GM23338 (cell line): Measurements from ENCODE around the gene RNASE8. TPM values are rescaled to one million over a fixed set of nuclear protein-coding genes. Genes with fewer than 3 reads are reported as not detected.

Source experiments
- ATAC-seq: fragments of 200-7000 bp; cut with Tn5 transposase; 3 replicates; pipeline ENCODE4 v1.9.1; 2020
- DNase-seq: peaks from one replicate; pipeline ENCODE4 v3.0.0-alpha.2; 2015; ENCODE audit warnings: low spot score
- H2AFZ ChIP-seq: fragments of 200-600 bp; sonication (generic); 2 replicates; pipeline ENCODE4 v1.8.0; 2016; ENCODE audit warnings: antibody characterized with exemption, mild to moderate bottlenecking, moderate library complexity
- H3F3A ChIP-seq: fragments of 200-600 bp; sonication (generic); replicated peaks from 2 replicates; pipeline ENCODE4 v1.8.0; 2017; ENCODE audit warnings: antibody characterized with exemption, mixed run types, low read depth
- H3K27ac ChIP-seq: fragments of 200-600 bp; sonication (generic); 2 replicates; pipeline ENCODE4 v1.6.1; 2016; ENCODE audit warnings: low read depth
- H3K27me3 ChIP-seq: fragments of 200-600 bp; sonication (generic); 2 replicates; pipeline ENCODE4 v1.8.0; 2016; ENCODE audit warnings: mild to moderate bottlenecking, mixed run types, moderate library complexity; ENCODE audit not compliant: insufficient read depth
- H3K36me3 ChIP-seq: fragments of 200-600 bp; sonication (generic); 2 replicates; pipeline ENCODE4 v1.8.0; 2016; ENCODE audit warnings: mild to moderate bottlenecking; ENCODE audit not compliant: insufficient read depth
- H3K4me1 ChIP-seq: fragments of 200-600 bp; sonication (generic); 2 replicates; pipeline ENCODE4 v1.8.0; 2016; ENCODE audit warnings: mild to moderate bottlenecking, moderate library complexity; ENCODE audit not compliant: insufficient read depth
- H3K4me2 ChIP-seq: fragments of 200-600 bp; sonication (generic); 2 replicates; pipeline ENCODE4 v1.7.1; 2017; ENCODE audit warnings: mixed run types
- H3K4me3 ChIP-seq: fragments of 200-600 bp; sonication (generic); 2 replicates; pipeline ENCODE4 v1.6.1; 2016; ENCODE audit warnings: mixed run types
- H3K79me2 ChIP-seq: fragments of 200-600 bp; sonication (generic); replicated peaks from 2 replicates; pipeline ENCODE4 v1.8.0; 2017; ENCODE audit warnings: mild to moderate bottlenecking; ENCODE audit not compliant: insufficient read depth
- H3K9me2 ChIP-seq: fragments of 200-600 bp; sonication (generic); 2 replicates; pipeline ENCODE4 v1.8.0; 2017; ENCODE audit not compliant: insufficient read depth
- H4K20me1 ChIP-seq: fragments of 200-600 bp; sonication (generic); replicated peaks from 2 replicates; pipeline ENCODE4 v1.8.0; 2017; ENCODE audit warnings: mild to moderate bottlenecking; ENCODE audit not compliant: insufficient read depth
- H3K27ac Mint-ChIP-seq: 2 replicates; pipeline ENCODE4 v1.8.0; 2020; ENCODE audit warnings: inconsistent platforms, mild to moderate bottlenecking, moderate library complexity, mixed read lengths
- H3K27me3 Mint-ChIP-seq: 3 replicates; pipeline ENCODE4 v1.8.0; 2022; ENCODE audit warnings: low read depth, mild to moderate bottlenecking, moderate library complexity, mixed read lengths, inconsistent platforms; ENCODE audit not compliant: insufficient read depth, poor library complexity
- H3K36me3 Mint-ChIP-seq: 3 replicates; pipeline ENCODE4 v1.8.0; 2021; ENCODE audit warnings: low read depth, mild to moderate bottlenecking, inconsistent platforms, moderate library complexity, mixed read lengths
- H3K4me1 Mint-ChIP-seq: 3 replicates; pipeline ENCODE4 v1.8.0; 2020; ENCODE audit warnings: mild to moderate bottlenecking, inconsistent platforms, mixed read lengths
- H3K4me3 Mint-ChIP-seq: 3 replicates; pipeline ENCODE4 v1.8.0; 2021; ENCODE audit warnings: moderate library complexity, mild to moderate bottlenecking, inconsistent platforms, mixed read lengths
- H3K9me3 Mint-ChIP-seq: 3 replicates; pipeline ENCODE4 v1.8.0; 2020; ENCODE audit warnings: moderate library complexity, mild to moderate bottlenecking, inconsistent platforms, mixed read lengths
- EZH2 ChIP-seq: fragments of 200-600 bp; sonication (generic); IDR thresholded peaks from one replicate; pipeline ENCODE4 v1.8.0; 2017; ENCODE audit warnings: antibody characterized with exemption, mild to moderate bottlenecking, low read depth; ENCODE audit not compliant: unreplicated experiment
- EZH2phosphoT487 ChIP-seq: fragments of 200-600 bp; sonication (generic); IDR thresholded peaks from one replicate; pipeline ENCODE4 v1.8.1; 2018; ENCODE audit warnings: antibody characterized with exemption; ENCODE audit not compliant: unreplicated experiment
- NANOG ChIP-seq: IDR thresholded peaks from 2 replicates; pipeline ENCODE4 v1.6.1; 2016; ENCODE audit warnings: antibody characterized with exemption, borderline replicate concordance
- POLR2AphosphoS5 ChIP-seq: IDR thresholded peaks from 2 replicates; pipeline ENCODE4 v1.6.1; 2016; ENCODE audit warnings: antibody characterized with exemption, low read depth
- ZNF114 ChIP-seq: fragments of 250-450 bp; sonication (Bioruptor Pico); IDR thresholded peaks from 2 replicates; pipeline ENCODE4 v1.5.0; 2020; ENCODE audit warnings: mild to moderate bottlenecking, moderate library complexity
- ZNF331 ChIP-seq: fragments of 250-450 bp; sonication (Bioruptor Pico); IDR thresholded peaks from 2 replicates; pipeline ENCODE4 v1.5.0; 2020; ENCODE audit warnings: low read depth, mild to moderate bottlenecking, moderate library complexity
- polyA plus RNA-seq: library from polyadenylated mRNA; unstranded; fragments of >200 nt; fragmentation: Nextera tagmentation; extraction: Ambion mirVana; gene quantifications from 2 replicates; pipeline ENCODE4 v1.2.1, GENCODE V29; 2016
- total RNA-seq: library from RNA; depleted of rRNA; stranded (reverse); fragments of >200 nt; shearing (Covaris generic); gene quantifications from 2 replicates; pipeline ENCODE4 v1.2.3, GENCODE V29; 2014
- TF ChIP-seq, protein P1 (sequence below), 2 experiments: fragments of 200-600 bp in 1 of 2; sonication (generic) in 1 of 2; conservative IDR thresholded peaks; 2 replicates each; pipeline versions ENCODE4 v1.5.1 to v1.6.1; 2016 to 2017; ENCODE audit warnings: antibody characterized with exemption in 2 of 2, low read depth in 2 of 2, mild to moderate bottlenecking in 2 of 2, moderate library complexity in 1 of 2
- TF ChIP-seq, protein P2 (sequence below): fragments of 250-450 bp; sonication (Bioruptor Pico); IDR thresholded peaks from 2 replicates; pipeline ENCODE4 v1.5.0; 2020; ENCODE audit warnings: mild to moderate bottlenecking, moderate library complexity
- TF ChIP-seq, protein P3 (sequence below): IDR thresholded peaks from one replicate; pipeline ENCODE4 v1.6.1; 2018; ENCODE audit warnings: antibody characterized with exemption; ENCODE audit not compliant: unreplicated experiment
- TF ChIP-seq, protein P4 (sequence below): IDR thresholded peaks from 2 replicates; pipeline ENCODE4 v1.6.1; 2016; ENCODE audit warnings: antibody characterized with exemption

Gene RNASE8
- total and polyA plus RNA-seq, 2 experiments from 2014 or later = not detected

DNA sequence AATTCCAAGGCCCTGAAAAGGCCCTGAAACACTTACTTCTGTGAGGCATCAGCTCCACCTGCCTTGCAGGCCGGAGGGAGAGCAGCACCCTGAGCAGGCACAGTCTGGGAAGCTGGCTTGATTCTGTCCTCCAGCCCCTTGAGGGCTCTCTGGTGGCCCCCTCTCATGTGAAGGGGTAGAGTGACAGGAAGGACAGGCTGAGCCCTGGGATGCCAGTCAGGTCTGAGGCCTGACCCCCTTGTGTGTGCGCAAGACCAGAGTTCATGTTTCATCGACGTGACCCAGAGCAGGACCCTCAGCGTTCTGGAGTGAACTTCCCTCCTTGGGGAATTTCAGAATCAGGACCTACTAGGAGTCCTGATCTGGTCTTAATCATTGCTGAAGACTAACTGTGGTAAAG, 1.3 kb downstream of the RNASE8 start:
- peak; percentile 25 for ATAC-seq
- H3K27ac ChIP-seq = no peak overlapping the region

More for the DNA sequence above, 1.3 kb downstream of the RNASE8 start:
- Mint-ChIP-seq H3K27me3 (peaks cover 5% of the 10 kb centered on the region), H3K36me3 (no peaks in the 10 kb centered on the region), H3K4me1 (peaks cover 17% of the 10 kb centered on the region; the same call in 2 of the 3 replicates), H3K4me3 (no peak overlapping the region), H3K9me3 (no peaks in the 10 kb centered on the region), H3K27ac (no peak overlapping the region)
- TF ChIP-seq, protein P1, sequence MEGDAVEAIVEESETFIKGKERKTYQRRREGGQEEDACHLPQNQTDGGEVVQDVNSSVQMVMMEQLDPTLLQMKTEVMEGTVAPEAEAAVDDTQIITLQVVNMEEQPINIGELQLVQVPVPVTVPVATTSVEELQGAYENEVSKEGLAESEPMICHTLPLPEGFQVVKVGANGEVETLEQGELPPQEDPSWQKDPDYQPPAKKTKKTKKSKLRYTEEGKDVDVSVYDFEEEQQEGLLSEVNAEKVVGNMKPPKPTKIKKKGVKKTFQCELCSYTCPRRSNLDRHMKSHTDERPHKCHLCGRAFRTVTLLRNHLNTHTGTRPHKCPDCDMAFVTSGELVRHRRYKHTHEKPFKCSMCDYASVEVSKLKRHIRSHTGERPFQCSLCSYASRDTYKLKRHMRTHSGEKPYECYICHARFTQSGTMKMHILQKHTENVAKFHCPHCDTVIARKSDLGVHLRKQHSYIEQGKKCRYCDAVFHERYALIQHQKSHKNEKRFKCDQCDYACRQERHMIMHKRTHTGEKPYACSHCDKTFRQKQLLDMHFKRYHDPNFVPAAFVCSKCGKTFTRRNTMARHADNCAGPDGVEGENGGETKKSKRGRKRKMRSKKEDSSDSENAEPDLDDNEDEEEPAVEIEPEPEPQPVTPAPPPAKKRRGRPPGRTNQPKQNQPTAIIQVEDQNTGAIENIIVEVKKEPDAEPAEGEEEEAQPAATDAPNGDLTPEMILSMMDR (conservative IDR thresholded peaks at IDR 0.05; ENCODE audit: low read depth in 2 of 2) = no peak
- TF ChIP-seq, protein P2, sequence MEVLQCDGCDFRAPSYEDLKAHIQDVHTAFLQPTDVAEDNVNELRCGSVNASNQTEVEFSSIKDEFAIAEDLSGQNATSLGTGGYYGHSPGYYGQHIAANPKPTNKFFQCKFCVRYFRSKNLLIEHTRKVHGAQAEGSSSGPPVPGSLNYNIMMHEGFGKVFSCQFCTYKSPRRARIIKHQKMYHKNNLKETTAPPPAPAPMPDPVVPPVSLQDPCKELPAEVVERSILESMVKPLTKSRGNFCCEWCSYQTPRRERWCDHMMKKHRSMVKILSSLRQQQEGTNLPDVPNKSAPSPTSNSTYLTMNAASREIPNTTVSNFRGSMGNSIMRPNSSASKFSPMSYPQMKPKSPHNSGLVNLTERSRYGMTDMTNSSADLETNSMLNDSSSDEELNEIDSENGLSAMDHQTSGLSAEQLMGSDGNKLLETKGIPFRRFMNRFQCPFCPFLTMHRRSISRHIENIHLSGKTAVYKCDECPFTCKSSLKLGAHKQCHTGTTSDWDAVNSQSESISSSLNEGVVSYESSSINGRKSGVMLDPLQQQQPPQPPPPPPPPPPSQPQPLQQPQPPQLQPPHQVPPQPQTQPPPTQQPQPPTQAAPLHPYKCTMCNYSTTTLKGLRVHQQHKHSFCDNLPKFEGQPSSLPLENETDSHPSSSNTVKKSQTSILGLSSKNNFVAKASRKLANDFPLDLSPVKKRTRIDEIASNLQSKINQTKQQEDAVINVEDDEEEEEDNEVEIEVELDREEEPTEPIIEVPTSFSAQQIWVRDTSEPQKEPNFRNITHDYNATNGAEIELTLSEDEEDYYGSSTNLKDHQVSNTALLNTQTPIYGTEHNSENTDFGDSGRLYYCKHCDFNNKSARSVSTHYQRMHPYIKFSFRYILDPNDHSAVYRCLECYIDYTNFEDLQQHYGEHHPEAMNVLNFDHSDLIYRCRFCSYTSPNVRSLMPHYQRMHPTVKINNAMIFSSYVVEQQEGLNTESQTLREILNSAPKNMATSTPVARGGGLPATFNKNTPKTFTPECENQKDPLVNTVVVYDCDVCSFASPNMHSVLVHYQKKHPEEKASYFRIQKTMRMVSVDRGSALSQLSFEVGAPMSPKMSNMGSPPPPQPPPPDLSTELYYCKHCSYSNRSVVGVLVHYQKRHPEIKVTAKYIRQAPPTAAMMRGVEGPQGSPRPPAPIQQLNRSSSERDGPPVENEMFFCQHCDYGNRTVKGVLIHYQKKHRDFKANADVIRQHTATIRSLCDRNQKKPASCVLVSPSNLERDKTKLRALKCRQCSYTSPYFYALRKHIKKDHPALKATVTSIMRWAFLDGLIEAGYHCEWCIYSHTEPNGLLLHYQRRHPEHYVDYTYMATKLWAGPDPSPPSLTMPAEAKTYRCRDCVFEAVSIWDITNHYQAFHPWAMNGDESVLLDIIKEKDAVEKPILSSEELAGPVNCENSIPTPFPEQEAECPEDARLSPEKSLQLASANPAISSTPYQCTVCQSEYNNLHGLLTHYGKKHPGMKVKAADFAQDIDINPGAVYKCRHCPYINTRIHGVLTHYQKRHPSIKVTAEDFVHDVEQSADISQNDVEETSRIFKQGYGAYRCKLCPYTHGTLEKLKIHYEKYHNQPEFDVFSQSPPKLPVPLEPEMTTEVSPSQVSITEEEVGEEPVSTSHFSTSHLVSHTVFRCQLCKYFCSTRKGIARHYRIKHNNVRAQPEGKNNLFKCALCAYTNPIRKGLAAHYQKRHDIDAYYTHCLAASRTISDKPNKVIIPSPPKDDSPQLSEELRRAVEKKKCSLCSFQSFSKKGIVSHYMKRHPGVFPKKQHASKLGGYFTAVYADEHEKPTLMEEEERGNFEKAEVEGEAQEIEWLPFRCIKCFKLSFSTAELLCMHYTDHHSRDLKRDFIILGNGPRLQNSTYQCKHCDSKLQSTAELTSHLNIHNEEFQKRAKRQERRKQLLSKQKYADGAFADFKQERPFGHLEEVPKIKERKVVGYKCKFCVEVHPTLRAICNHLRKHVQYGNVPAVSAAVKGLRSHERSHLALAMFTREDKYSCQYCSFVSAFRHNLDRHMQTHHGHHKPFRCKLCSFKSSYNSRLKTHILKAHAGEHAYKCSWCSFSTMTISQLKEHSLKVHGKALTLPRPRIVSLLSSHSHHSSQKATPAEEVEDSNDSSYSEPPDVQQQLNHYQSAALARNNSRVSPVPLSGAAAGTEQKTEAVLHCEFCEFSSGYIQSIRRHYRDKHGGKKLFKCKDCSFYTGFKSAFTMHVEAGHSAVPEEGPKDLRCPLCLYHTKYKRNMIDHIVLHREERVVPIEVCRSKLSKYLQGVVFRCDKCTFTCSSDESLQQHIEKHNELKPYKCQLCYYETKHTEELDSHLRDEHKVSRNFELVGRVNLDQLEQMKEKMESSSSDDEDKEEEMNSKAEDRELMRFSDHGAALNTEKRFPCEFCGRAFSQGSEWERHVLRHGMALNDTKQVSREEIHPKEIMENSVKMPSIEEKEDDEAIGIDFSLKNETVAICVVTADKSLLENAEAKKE (CRISPR knock-in tag) = no peak
- TF ChIP-seq EZH2 (no peak), ZNF331 (CRISPR knock-in tag) (no peak), NANOG (no peak), ZNF114 (CRISPR knock-in tag) (no peak), EZH2phosphoT487 (no peak), POLR2AphosphoS5 (no peak)
- TF ChIP-seq, protein P3, sequence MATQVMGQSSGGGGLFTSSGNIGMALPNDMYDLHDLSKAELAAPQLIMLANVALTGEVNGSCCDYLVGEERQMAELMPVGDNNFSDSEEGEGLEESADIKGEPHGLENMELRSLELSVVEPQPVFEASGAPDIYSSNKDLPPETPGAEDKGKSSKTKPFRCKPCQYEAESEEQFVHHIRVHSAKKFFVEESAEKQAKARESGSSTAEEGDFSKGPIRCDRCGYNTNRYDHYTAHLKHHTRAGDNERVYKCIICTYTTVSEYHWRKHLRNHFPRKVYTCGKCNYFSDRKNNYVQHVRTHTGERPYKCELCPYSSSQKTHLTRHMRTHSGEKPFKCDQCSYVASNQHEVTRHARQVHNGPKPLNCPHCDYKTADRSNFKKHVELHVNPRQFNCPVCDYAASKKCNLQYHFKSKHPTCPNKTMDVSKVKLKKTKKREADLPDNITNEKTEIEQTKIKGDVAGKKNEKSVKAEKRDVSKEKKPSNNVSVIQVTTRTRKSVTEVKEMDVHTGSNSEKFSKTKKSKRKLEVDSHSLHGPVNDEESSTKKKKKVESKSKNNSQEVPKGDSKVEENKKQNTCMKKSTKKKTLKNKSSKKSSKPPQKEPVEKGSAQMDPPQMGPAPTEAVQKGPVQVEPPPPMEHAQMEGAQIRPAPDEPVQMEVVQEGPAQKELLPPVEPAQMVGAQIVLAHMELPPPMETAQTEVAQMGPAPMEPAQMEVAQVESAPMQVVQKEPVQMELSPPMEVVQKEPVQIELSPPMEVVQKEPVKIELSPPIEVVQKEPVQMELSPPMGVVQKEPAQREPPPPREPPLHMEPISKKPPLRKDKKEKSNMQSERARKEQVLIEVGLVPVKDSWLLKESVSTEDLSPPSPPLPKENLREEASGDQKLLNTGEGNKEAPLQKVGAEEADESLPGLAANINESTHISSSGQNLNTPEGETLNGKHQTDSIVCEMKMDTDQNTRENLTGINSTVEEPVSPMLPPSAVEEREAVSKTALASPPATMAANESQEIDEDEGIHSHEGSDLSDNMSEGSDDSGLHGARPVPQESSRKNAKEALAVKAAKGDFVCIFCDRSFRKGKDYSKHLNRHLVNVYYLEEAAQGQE = no peak
- TF ChIP-seq, protein P4, sequence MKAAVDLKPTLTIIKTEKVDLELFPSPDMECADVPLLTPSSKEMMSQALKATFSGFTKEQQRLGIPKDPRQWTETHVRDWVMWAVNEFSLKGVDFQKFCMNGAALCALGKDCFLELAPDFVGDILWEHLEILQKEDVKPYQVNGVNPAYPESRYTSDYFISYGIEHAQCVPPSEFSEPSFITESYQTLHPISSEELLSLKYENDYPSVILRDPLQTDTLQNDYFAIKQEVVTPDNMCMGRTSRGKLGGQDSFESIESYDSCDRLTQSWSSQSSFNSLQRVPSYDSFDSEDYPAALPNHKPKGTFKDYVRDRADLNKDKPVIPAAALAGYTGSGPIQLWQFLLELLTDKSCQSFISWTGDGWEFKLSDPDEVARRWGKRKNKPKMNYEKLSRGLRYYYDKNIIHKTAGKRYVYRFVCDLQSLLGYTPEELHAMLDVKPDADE = no peak
- no peaks in the 10 kb centered on the region for H3K27me3 ChIP-seq
- no peaks in the 10 kb centered on the region for H3K9me2 ChIP-seq
- no peak overlapping the region for H3K4me2 ChIP-seq
- no peak for DNase-seq
- H3K4me1 ChIP-seq = peaks cover 6% of the 10 kb centered on the region; the same call in 1 of the 2 replicates
- no peaks in the 10 kb centered on the region for H3K36me3 ChIP-seq
- H4K20me1 ChIP-seq = no peaks in the 10 kb centered on the region
- H3K79me2 ChIP-seq = no peaks in the 10 kb centered on the region
- H2AFZ ChIP-seq = no peak overlapping the region
- no peak overlapping the region for H3K4me3 ChIP-seq
- H3F3A ChIP-seq = no peaks in the 10 kb centered on the region
